Spinal cord (tissue), 10 donors: Measurements from ENCODE around the gene PLEKHA1. TPM values are rescaled to one million over a fixed set of nuclear protein-coding genes. Genes with fewer than 3 reads are reported as not detected.

Source experiments
- DNase-seq, 6 donors: peaks; one replicate each; pipeline versions ENCODE4 v3.0.0 to v3.0.0-alpha.2; 2013 to 2015; ENCODE audit warnings: low spot score in 6 of 6, low read depth in 4 of 6
- H3K27ac ChIP-seq: one replicate; pipeline ENCODE4 v1.5.1; 2013; ENCODE audit warnings: low read depth, low read length, control low read depth
- H3K27me3 ChIP-seq: one replicate; pipeline ENCODE4 v1.6.1; 2013; ENCODE audit warnings: low read length; ENCODE audit not compliant: control insufficient read depth, insufficient read depth
- H3K36me3 ChIP-seq: one replicate; pipeline ENCODE4 v1.6.1; 2013; ENCODE audit warnings: low read length; ENCODE audit not compliant: control insufficient read depth, insufficient read depth
- H3K4me1 ChIP-seq: one replicate; pipeline ENCODE4 v1.6.1; 2013; ENCODE audit warnings: low read length; ENCODE audit not compliant: control insufficient read depth, insufficient read depth
- H3K4me3 ChIP-seq: one replicate; pipeline ENCODE4 v1.5.1; 2013; ENCODE audit warnings: low read depth, low read length, control low read depth
- H3K9me3 ChIP-seq: one replicate; pipeline ENCODE4 v1.6.1; 2013; ENCODE audit warnings: low read length; ENCODE audit not compliant: control insufficient read depth, insufficient read depth
- WGBS: methylation state at CpG from one replicate; pipeline ENCODE4 v1.1.5; 2013; ENCODE audit warnings: missing lambda C conversion rate; ENCODE audit not compliant: insufficient coverage; 5-methylcytosine and 5-hydroxymethylcytosine counted together
- polyA plus RNA-seq, 2 donors: library from polyadenylated mRNA; unstranded; fragments of 120-200 nt; gene quantifications; one replicate each; pipeline ENCODE4 v1.2.1, GENCODE V29; 2013; ENCODE audit not compliant: insufficient read length in 2 of 2
- total RNA-seq, 2 donors: library from RNA; depleted of rRNA in 1 of 2; stranded (reverse); fragments of 120-200 nt in 1 of 2; fragments of >200 nt in 1 of 2; gene quantifications; one replicate each; pipeline versions ENCODE4 v1.2.3 to v1.2.4, GENCODE V29; 2013 to 2014
- donor health status: healthy.

The PLEKHA1 gene
- total and polyA plus RNA-seq, 4 donors, result 43.4 to 119 (median 107) TPM

DNA sequence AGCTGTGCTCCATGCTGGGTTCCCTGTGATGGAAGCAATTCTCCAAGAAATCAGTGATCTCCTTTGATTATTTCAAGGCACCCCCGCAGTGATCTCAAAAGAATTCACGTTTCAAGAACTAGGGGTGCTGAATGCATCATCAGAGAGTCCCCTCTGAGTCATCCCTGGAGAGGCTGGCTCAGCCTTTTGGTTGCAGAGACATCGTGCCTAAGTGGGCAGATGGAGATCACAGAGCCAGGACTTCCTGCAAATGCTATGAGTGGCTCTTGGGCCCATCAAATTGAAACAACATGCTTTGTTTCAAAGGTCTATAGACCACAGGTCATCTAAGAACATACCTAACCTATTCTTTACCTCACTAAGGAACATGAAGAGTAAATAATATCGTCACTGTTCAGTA lies 41.5 kb upstream of the PLEKHA1 start:
- no peak for DNase-seq
- Histone ChIP-seq H3K4me1 (peaks cover 3% of the 10 kb centered on the region), H3K27me3 (no peaks in the 10 kb centered on the region), H3K27ac (no peak overlapping the region), H3K9me3 (no peaks in the 10 kb centered on the region), H3K4me3 (no peak overlapping the region), H3K36me3 (no peaks in the 10 kb centered on the region)
- WGBS, result 89% methylated on average over 3 of the region's 4 CpGs

DNA sequence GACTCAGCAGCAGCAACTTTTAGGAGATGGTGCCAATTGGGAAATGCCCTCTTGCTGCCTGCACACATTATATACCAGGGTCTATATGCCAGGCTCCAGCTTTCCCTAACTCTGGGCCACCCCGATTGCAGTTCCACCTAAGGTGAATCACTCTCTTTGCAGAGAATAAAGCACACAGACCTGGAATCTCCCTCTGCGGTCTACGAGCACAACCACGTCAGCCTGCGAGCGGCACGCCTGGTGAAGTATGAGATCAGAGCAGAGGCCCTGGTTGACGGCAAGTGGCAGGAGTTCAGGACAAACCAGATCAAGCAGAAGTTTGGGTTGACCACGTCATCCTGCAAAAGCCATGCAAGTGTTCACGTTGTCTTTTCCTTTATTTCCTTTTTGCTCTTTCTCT lies 38.2 kb upstream of the PLEKHA1 start:
- no peak overlapping the region for H3K27ac ChIP-seq
- H3K36me3 ChIP-seq, result no peaks in the 10 kb centered on the region
- no peak for DNase-seq
- no peaks in the 10 kb centered on the region for H3K27me3 ChIP-seq
- 96% methylated on average over 10 of the region's 10 CpGs for WGBS
- no peaks in the 10 kb centered on the region for H3K9me3 ChIP-seq
- H3K4me3 ChIP-seq, result no peak overlapping the region
- H3K4me1 ChIP-seq, result peaks cover 3% of the 10 kb centered on the region

- Histone ChIP-seq H3K27ac (no peak overlapping the region), H3K36me3 (no peaks in the 10 kb centered on the region), H3K9me3 (no peaks in the 10 kb centered on the region), H3K4me1 (no peaks in the 10 kb centered on the region), H3K27me3 (no peaks in the 10 kb centered on the region), H3K4me3 (no peak overlapping the region)
- DNase-seq, result no peak
- 89% methylated on average over 2 of the region's 3 CpGs for WGBS
These were observed 37.5 kb upstream of the PLEKHA1 start for GRCh38 chr10:122336961-122337360.

- Histone ChIP-seq H3K36me3 (no peaks in the 10 kb centered on the region), H3K27ac (no peak overlapping the region), H3K9me3 (no peaks in the 10 kb centered on the region), H3K27me3 (no peaks in the 10 kb centered on the region), H3K4me3 (no peak overlapping the region), H3K4me1 (no peaks in the 10 kb centered on the region)
- WGBS, result 88% methylated on average over 6 of the region's 15 CpGs
- no peak for DNase-seq
These were observed 35.7 kb upstream of the PLEKHA1 start for GRCh38 chr10:122338609-122339441.

- no peaks in the 10 kb centered on the region for H3K27me3 ChIP-seq
- H3K9me3 ChIP-seq, result no peaks in the 10 kb centered on the region
- peaks cover 11% of the 10 kb centered on the region for H3K4me1 ChIP-seq
- H3K36me3 ChIP-seq, result no peaks in the 10 kb centered on the region
- no peak overlapping the region for H3K27ac ChIP-seq
- H3K4me3 ChIP-seq, result no peak overlapping the region
- 72% methylated on average over 10 of the region's 11 CpGs for WGBS
- peak in 1 of 6 donors; percentile 20 for DNase-seq
These were observed 33.2 kb upstream of the PLEKHA1 start for GRCh38 chr10:122341141-122341810.

- peak in 2 of 6 donors; percentile 26 to 59 for DNase-seq
- no peaks in the 10 kb centered on the region for H3K27me3 ChIP-seq
- no peak overlapping the region for H3K4me3 ChIP-seq
- WGBS, result 77% methylated on average over 4 of the region's 8 CpGs
- no peaks in the 10 kb centered on the region for H3K36me3 ChIP-seq
- H3K9me3 ChIP-seq, result peaks cover 2% of the 10 kb centered on the region
- peaks cover 11% of the 10 kb centered on the region for H3K4me1 ChIP-seq
- H3K27ac ChIP-seq, result no peak overlapping the region
These were observed 32.0 kb upstream of the PLEKHA1 start for GRCh38 chr10:122342293-122343134.

DNA sequence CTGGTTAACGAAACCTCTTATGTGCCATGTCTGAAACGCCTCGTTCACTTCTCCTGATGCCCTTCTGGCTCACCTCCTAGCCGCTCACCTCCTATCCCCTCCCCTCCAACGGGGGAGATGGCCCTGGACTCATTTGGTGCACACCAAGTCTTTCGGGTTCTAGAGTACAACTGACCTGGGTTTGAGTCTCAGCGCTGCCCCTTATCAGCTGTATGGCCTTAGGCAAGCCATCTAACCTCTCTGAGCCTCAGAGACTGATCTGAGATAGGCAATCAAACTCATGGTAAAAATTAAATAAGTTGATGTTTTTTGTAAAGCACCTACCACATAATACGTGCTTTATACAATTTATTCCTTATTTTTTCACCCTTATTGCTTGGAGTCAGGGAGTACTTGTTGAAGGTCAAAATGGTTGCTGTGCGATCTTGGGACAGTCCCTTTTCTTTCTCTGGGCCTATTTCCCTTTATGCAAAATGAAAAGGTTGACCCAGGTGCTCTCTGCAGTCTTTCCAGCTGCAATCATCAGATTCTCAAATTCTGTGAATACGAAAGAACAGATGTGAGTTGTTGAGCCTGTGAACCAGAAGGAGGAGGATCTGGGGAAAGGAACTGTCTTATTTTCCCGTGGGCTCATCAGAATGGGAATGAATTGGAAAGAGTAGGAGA lies 31.2 kb upstream of the PLEKHA1 start:
- no peak for DNase-seq
- Histone ChIP-seq H3K4me3 (no peak overlapping the region), H3K36me3 (no peaks in the 10 kb centered on the region), H3K27ac (no peak overlapping the region), H3K27me3 (no peaks in the 10 kb centered on the region), H3K9me3 (peaks cover 2% of the 10 kb centered on the region), H3K4me1 (peaks cover 11% of the 10 kb centered on the region)
- WGBS, result 96% methylated on average over 10 of the region's 11 CpGs

DNA sequence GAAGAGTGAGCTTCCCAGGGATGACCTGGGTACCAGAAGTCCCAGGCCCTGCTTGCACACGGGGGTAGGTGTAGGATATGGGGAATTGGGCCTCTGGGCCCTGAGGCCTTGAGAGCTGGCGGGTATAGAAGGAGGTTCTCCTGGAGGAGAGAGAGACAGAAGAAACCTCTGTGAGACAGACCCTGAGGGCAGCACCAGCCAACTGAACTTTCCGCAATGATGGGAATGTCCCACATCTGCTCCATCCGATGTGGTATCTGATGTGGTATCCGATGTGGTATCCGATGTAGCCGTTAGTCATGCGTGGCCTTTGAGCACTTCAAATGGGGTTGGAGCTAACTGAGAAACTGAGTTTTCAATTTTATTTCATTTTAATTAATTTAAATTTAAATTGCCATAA lies 30.6 kb upstream of the PLEKHA1 start:
- 89% methylated on average over 3 of the region's 8 CpGs for WGBS
- H3K4me3 ChIP-seq, result no peak overlapping the region
- no peaks in the 10 kb centered on the region for H3K27me3 ChIP-seq
- peaks cover 2% of the 10 kb centered on the region for H3K9me3 ChIP-seq
- H3K36me3 ChIP-seq, result no peaks in the 10 kb centered on the region
- H3K4me1 ChIP-seq, result peaks cover 11% of the 10 kb centered on the region
- no peak overlapping the region for H3K27ac ChIP-seq
- no peak for DNase-seq

- Histone ChIP-seq H3K27me3 (no peaks in the 10 kb centered on the region), H3K27ac (no peak overlapping the region), H3K4me3 (no peak overlapping the region), H3K4me1 (peaks cover 11% of the 10 kb centered on the region), H3K9me3 (peaks cover 2% of the 10 kb centered on the region), H3K36me3 (no peaks in the 10 kb centered on the region)
- DNase-seq, result peak in 1 of 6 donors; percentile 30
- WGBS, result 80% methylated on average over 3 of the region's 9 CpGs
These were observed 29.7 kb upstream of the PLEKHA1 start for GRCh38 chr10:122344741-122345258.
